Upper lobe of left lung (tissue), 6 donors: ENCODE data around the gene CDK11A. TPM values are rescaled to one million over a fixed set of nuclear protein-coding genes. Genes with fewer than 3 reads are reported as not detected.

ENCODE experiments used
- ATAC-seq, 2 donors: fragments of 200-7000 bp; cut with Tn5 transposase; one replicate each; pipeline ENCODE4 v1.9.1; 2022; ENCODE audit warnings: mild to moderate bottlenecking in 2 of 2, moderate library complexity in 2 of 2; ENCODE audit not compliant: low FRiP score in 2 of 2
- DNase-seq, 2 donors: peaks; one replicate each; pipeline ENCODE4 v3.0.0-alpha.2; 2019 to 2020
- H3K27ac ChIP-seq, 4 donors: fragments of 200-600 bp; sonication (generic); one replicate each; pipeline ENCODE4 v1.5.1; 2016 to 2019
- H3K27me3 ChIP-seq, 4 donors: fragments of 200-600 bp; sonication (generic); one replicate each; pipeline ENCODE4 v1.5.1; 2017 to 2019
- H3K36me3 ChIP-seq, 4 donors: fragments of 200-600 bp; sonication (generic); one replicate each; pipeline ENCODE4 v1.5.1; 2016 to 2019
- H3K4me1 ChIP-seq, 4 donors: fragments of 200-600 bp; sonication (generic); one replicate each; pipeline ENCODE4 v1.5.1; 2018 to 2019
- H3K4me3 ChIP-seq, 4 donors: fragments of 200-600 bp; sonication (generic); one replicate each; pipeline ENCODE4 v1.5.1; 2017 to 2019; ENCODE audit warnings: mild to moderate bottlenecking in 2 of 4, moderate library complexity in 1 of 4
- H3K9me3 ChIP-seq, 4 donors: fragments of 200-600 bp; sonication (generic); one replicate each; pipeline ENCODE4 v1.5.1; 2018 to 2019
- CTCF ChIP-seq, 6 experiments: fragments of 450-650 bp in 4 of 6; fragments of 200-600 bp in 2 of 6; sonication (generic) in 2 of 6; IDR thresholded peaks; one replicate each; pipeline ENCODE4 v1.5.1; 2016 to 2019; ENCODE audit warnings: antibody characterized with exemption in 6 of 6
- EP300 ChIP-seq, 4 donors: sonication (generic); formaldehyde crosslinking; IDR thresholded peaks; one replicate each; pipeline ENCODE4 v1.5.1; 2017; ENCODE audit warnings: antibody characterized with exemption in 4 of 4, control low read depth in 2 of 4
- POLR2A ChIP-seq, 4 donors: fragments of 450-650 bp; IDR thresholded peaks; one replicate each; pipeline ENCODE4 v1.5.1; 2016 to 2017; ENCODE audit warnings: antibody characterized with exemption in 4 of 4, mild to moderate bottlenecking in 2 of 4
- POLR2AphosphoS5 ChIP-seq, 2 donors: sonication (generic); formaldehyde crosslinking; IDR thresholded peaks; one replicate each; pipeline ENCODE4 v1.5.1; 2017; ENCODE audit warnings: antibody characterized with exemption in 2 of 2
- WGBS, 2 donors: methylation state at CpG; one replicate each; pipeline ENCODE4 v1.1.5; 2017 to 2018; 5-methylcytosine and 5-hydroxymethylcytosine counted together
- total RNA-seq, 6 donors: library from RNA; depleted of rRNA in 4 of 6; stranded (reverse); fragments of >200 nt in 4 of 6; gene quantifications; one replicate each; pipeline versions ENCODE4 v1.1.0 to v1.2.1, GENCODE V29; 2016 to 2021
- donor health status: DM: no; HTN: no; CAD: no; lungs with moderate emphysema.
- donor health status: DM: no; HTN: yes; CAD: no; lungs with severe emphysema.

CDK11A gene
- total RNA-seq, 6 donors from 2014 or later = 23.9 to 417 (median 54.5) TPM

GRCh38 chr1:1672181-1672965, 51.8 kb downstream of the CDK11A start:
- TF ChIP-seq CTCF (IDR thresholded peaks at IDR 0.05) (no peak), POLR2A (IDR thresholded peaks at IDR 0.05) (no peak), EP300 (IDR thresholded peaks at IDR 0.05) (no peak), POLR2AphosphoS5 (IDR thresholded peaks at IDR 0.05) (no peak)
- peaks cover 3 to 67% (median 42%) of the 10 kb centered on the region in 4 donors for H3K36me3 ChIP-seq
- H3K4me3 ChIP-seq = no peak overlapping the region
- no peak for DNase-seq
- no peak overlapping the region for H3K27ac ChIP-seq
- no peak for ATAC-seq
- H3K27me3 ChIP-seq = no peaks in the 10 kb centered on the region
- no peaks in the 10 kb centered on the region for H3K9me3 ChIP-seq
- H3K4me1 ChIP-seq = no peaks in the 10 kb centered on the region
- whole genome bisulfite sequencing, 2 donors = 95 to 96% methylated on average over 24 to 25 of the region's 25 CpGs

DNA sequence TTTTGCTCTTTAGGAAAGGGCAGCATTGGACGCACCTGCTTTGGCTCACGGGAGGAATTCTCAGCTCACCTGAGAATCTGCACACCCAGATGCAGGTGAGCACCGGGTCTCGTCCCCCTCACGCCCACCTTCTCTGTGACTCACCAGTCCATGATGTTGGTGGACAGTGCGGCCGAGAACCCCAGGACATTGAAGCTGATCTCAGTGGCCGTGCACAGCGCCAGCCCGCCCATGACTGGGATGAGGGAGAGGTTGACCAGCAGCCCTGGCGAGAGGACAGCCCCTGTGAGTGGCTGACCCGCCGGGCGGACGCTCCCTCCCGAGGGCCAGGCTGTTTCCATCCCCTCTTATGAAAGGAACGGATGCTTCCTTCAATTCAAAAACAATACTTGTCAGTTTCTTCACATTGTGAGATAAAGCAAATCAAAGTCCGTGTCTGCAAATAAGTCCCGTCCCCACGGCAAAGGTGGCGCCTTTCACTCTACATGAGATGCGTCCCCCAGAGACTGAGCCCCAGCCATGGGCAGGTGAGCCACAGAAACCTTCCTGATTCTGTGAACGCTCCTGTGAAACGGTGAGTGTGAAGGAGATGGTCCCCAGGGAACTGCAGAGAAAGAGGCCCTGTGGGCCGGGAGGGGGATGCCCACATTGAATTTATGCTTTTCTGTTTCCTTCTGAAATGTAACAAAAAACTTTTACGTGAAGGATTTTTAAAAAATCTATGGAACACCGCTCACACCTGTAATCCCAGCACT, 52.6 kb downstream of the CDK11A start:
- H3K4me1 ChIP-seq = no peaks in the 10 kb centered on the region
- peaks cover 3 to 74% (median 48%) of the 10 kb centered on the region in 4 donors for H3K36me3 ChIP-seq
- 89 to 94% methylated on average over 22 to 27 of the region's 27 CpGs for WGBS, 2 donors
- H3K9me3 ChIP-seq = no peaks in the 10 kb centered on the region
- no peak overlapping the region for H3K4me3 ChIP-seq
- no peak overlapping the region for H3K27ac ChIP-seq
- ATAC-seq = no peak
- TF ChIP-seq POLR2A (IDR thresholded peaks at IDR 0.05) = no peak
- no peak for TF ChIP-seq POLR2AphosphoS5 (IDR thresholded peaks at IDR 0.05)
- no peaks in the 10 kb centered on the region for H3K27me3 ChIP-seq
- DNase-seq = no peak

DNA sequence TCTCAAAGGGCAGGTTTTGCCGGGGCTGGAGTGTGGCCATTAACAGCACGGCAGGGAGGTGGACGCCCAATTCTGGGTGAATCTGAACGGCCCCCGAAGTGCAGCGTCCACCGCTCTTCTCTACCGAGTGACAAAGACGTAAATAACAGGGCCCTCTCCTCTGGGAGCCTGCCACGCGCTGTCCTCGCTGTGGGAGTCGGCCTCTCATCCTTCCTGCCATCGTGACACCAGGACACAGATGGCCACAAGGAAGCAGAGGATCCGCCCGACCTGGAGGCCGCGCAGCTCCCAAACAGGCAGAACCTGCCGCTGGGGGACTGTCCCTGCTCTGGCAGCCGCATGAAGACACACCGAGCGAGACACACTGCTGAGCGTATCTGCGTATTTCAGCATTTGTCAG, 53.3 kb downstream of the CDK11A start:
- Histone ChIP-seq H3K27ac (no peak overlapping the region), H3K9me3 (no peaks in the 10 kb centered on the region), H3K27me3 (no peaks in the 10 kb centered on the region), H3K4me3 (no peak overlapping the region), H3K4me1 (no peaks in the 10 kb centered on the region), H3K36me3 (peaks cover 10 to 79% (median 54%) of the 10 kb centered on the region in 4 donors)
- DNase-seq = no peak
- 94 to 96% methylated on average over 24 of the region's 24 CpGs for WGBS, 2 donors
- no peak for ATAC-seq
- TF ChIP-seq POLR2AphosphoS5 (IDR thresholded peaks at IDR 0.05) = no peak
- TF ChIP-seq CTCF (IDR thresholded peaks at IDR 0.05) = no peak
- no peak for TF ChIP-seq POLR2A (IDR thresholded peaks at IDR 0.05)

GRCh38 chr1:1669468-1670440, 54.4 kb downstream of the CDK11A start:
- 93 to 95% methylated on average over 40 to 43 of the region's 43 CpGs for WGBS, 2 donors

DNA sequence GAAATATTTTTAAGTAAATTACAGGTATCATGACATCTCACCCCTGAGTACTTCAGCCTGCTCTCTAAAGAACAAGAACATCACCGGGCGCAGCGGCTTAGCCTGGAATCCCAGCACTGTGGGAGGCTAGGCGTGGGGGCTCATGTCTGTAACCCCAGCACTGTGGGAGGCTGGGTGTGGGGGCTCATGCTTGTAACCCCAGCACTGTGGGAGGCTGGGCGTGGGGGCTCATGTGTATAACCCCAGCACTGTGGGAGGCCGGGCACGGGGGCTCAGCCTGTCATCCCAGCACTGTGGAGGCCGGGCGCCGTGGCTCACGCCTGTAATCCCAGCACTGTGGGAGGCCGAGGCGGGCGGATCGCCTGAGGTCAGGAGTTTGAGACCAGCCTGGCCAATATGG, 57.6 kb downstream of the CDK11A start:
- Histone ChIP-seq H3K9me3 (no peaks in the 10 kb centered on the region), H3K4me1 (peaks cover 0 to 3% (median 0%) of the 10 kb centered on the region in 4 donors), H3K4me3 (no peak overlapping the region), H3K27ac (no peak overlapping the region), H3K27me3 (no peaks in the 10 kb centered on the region), H3K36me3 (peaks cover 21 to 67% (median 53%) of the 10 kb centered on the region in 4 donors)
- DNase-seq (no peak), ATAC-seq (no peak)
- TF ChIP-seq CTCF (IDR thresholded peaks at IDR 0.05) (no peak), POLR2A (IDR thresholded peaks at IDR 0.05) (no peak), EP300 (IDR thresholded peaks at IDR 0.05) (no peak), POLR2AphosphoS5 (IDR thresholded peaks at IDR 0.05) (no peak)
- 91 to 100% methylated on average over 1 to 13 of the region's 15 CpGs for WGBS, 2 donors

More at GRCh38 chr1:1669468-1670440, 54.4 kb downstream of the CDK11A start:
- DNase-seq = peak in 1 of 2 donors; percentile 80
- TF ChIP-seq EP300 (IDR thresholded peaks at IDR 0.05) = no peak
- no peak for ATAC-seq
- peaks cover 21 to 85% (median 65%) of the 10 kb centered on the region in 4 donors for H3K36me3 ChIP-seq
- no peaks in the 10 kb centered on the region for H3K9me3 ChIP-seq
- no peak overlapping the region for H3K27ac ChIP-seq
- no peaks in the 10 kb centered on the region for H3K4me1 ChIP-seq
- no peaks in the 10 kb centered on the region for H3K27me3 ChIP-seq
- H3K4me3 ChIP-seq = no peak overlapping the region
